Fibroblast of mammary gland (primary cell): ENCODE measurements around the gene SETBP1.
A peak's percentile ranks its signal among the peaks of the same experiment; 100 is the strongest.

Experiments
- DNase-seq: peaks from one replicate; pipeline ENCODE4 v3.0.0-alpha.2; 2010; ENCODE audit warnings: low read depth
- H3K4me3 ChIP-seq: 2 replicates; pipeline ENCODE4 v1.5.1; 2011; ENCODE audit warnings: low read depth, mild to moderate bottlenecking, low read length, moderate library complexity; ENCODE audit not compliant: control insufficient read depth
- CTCF ChIP-seq: conservative IDR thresholded peaks from 2 replicates; pipeline ENCODE4 v1.5.1; 2011; ENCODE audit warnings: low read depth, low read length, inconsistent platforms; ENCODE audit not compliant: control insufficient read depth, insufficient read depth

Gene SETBP1

DNA sequence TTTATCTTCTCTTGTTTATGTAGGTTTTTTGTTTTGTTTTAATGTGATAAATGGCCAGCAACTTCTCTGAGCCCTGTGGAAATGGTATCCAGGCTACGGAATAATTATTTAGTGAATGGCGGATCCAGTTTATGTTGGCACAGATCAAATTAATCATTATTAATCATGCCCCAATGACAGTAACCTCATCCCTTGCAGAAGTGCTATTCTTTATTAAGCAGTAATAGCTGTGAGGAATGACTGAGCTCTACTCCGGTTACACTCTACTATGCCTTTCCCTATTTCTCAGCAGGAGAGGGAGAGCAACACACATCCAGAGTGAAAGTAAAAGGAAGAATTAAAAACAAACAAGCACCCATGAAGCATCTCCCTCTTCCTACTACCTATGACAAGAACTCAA lies 84.8 kb downstream of the SETBP1 start:
- DNase-seq: no peak
- TF ChIP-seq CTCF: no peak
- no peak overlapping the region for H3K4me3 ChIP-seq

DNA sequence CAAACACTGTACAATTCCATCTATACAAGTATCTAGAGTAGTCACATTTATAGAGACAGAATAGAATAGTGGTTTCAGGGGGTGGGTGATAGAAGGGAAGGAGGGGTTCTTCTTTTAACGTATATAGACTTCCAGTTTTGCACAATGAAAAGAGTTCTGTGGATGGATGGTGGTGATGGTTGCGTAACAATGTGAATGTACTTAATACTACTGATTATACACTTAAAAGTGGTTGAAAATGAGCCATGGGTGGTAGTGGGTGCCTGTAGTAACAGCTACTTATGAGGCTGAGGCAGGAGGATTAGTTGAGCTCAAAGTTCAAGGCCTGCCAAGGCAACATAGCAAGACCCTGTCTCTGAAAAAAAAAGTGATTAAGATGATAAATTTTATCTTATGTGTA lies 85.8 kb downstream of the SETBP1 start:
- no peak for DNase-seq
- no peak for TF ChIP-seq CTCF
- no peak overlapping the region for H3K4me3 ChIP-seq

DNA sequence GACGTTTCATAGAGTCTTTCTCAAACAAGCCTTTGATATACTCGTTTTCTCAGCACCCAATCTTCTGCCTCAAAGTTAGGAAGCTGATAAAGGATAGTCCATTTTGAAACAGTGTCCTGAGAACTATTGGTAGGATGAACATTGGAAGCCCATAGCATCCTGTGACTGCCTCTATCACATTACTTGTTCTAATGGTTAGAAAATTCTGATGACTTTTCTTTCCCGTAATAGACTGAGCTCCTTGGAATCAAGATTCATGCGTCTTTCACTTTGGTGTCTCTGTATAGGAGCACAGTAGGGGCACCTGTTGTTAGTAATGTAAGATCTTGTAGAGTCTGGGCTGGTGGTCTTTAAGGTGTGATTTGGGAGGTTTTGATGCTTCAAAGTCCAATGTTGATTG lies 87.1 kb downstream of the SETBP1 start:
- no peak overlapping the region for H3K4me3 ChIP-seq
- DNase-seq: no peak
- TF ChIP-seq CTCF: no peak

- no peak overlapping the region for H3K4me3 ChIP-seq
- DNase-seq: no peak
- no peak for TF ChIP-seq CTCF
Observed at GRCh38 chr18:44770641-44771040, 90.0 kb downstream of the SETBP1 start.

DNA sequence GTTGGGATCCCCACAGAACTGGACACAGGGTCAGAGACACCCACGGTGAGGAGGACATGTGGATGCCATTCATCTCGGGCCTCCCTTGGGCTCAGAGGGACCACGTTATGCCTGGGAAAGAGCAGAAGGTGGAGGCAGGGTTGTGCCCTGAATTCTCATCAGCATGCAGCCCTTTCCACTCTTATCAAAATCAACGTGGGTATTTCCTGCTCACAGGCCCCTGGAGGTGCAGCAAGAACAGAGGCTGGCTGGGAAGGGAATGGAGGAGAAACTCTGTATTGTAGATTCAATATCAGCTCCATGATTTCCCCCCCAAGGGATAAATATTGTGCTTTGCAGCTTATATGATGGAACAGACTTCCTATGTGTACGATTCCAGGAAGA lies 90.9 kb downstream of the SETBP1 start:
- H3K4me3 ChIP-seq: no peak overlapping the region
- no peak for DNase-seq
- no peak for TF ChIP-seq CTCF

- H3K4me3 ChIP-seq: no peak overlapping the region
- no peak for TF ChIP-seq CTCF
- DNase-seq: peak; percentile 24
Observed at GRCh38 chr18:44771956-44772917, 91.5 kb downstream of the SETBP1 start.
